Stimulated activated CD8-positive, alpha-beta memory T cell treated with anti-CD3 and anti-CD28 coated beads, Interleukin-4, amount 100 ng/mL, for 24 hours (primary cell): Measurements from ENCODE around the gene NDUFA7.
A peak's percentile ranks its signal among the peaks of the same experiment; 100 is the strongest.
"Not testable (repeated sequence)": the region's sequence is repeated elsewhere in the genome, so short reads cannot be mapped to it uniquely, and the experiment has no call there.

Experiments
- DNase-seq: peaks from one replicate; pipeline ENCODE4 v3.0.0-alpha.2; 2020; ENCODE audit warnings: low read depth

Gene NDUFA7

GRCh38 chr19:8321067-8321985, at the start of gene NDUFA7, which contains the start of gene RPS28:
TSS of gene NDUFA7 (minus strand) at chr19:8321375. CDS start at chr19:8321358, 17 bp downstream.
TSS of gene RPS28 (plus strand) at chr19:8321496. CDS start at chr19:8321531, 35 bp downstream.
- peak; percentile 91 for DNase-seq

GRCh38 chr19:8370176-8371010, 49.2 kb upstream of the NDUFA7 start:
- no peak for DNase-seq

GRCh38 chr19:8367327-8368001, 46.3 kb upstream of the NDUFA7 start:
- DNase-seq = no peak

- no peak for DNase-seq
These were observed 45.8 kb upstream of the NDUFA7 start for GRCh38 chr19:8366961-8367326.

- DNase-seq = no peak
These were observed 45.0 kb upstream of the NDUFA7 start for GRCh38 chr19:8366121-8366581.

GRCh38 chr19:8363803-8364771, 42.9 kb upstream of the NDUFA7 start, which contains the start of gene ANGPTL4:
TSS of gene ANGPTL4 (plus strand) at chr19:8364155. CDS start at chr19:8364322, 167 bp downstream.
- peak; percentile 49 for DNase-seq

- no peak for DNase-seq
These were observed 41.0 kb upstream of the NDUFA7 start for GRCh38 chr19:8361921-8362793.

- DNase-seq = no peak
These were observed 39.0 kb upstream of the NDUFA7 start for GRCh38 chr19:8360196-8360595.

GRCh38 chr19:8358948-8359347, 37.8 kb upstream of the NDUFA7 start:
- no peak for DNase-seq

- DNase-seq = no peak
These were observed 35.9 kb upstream of the NDUFA7 start for GRCh38 chr19:8357007-8357521.

- DNase-seq = no peak
These were observed 34.6 kb upstream of the NDUFA7 start for GRCh38 chr19:8355631-8356402.

- DNase-seq = not testable (repeated sequence)
These were observed 31.7 kb upstream of the NDUFA7 start for GRCh38 chr19:8352845-8353244.

- DNase-seq = no peak
These were observed 31.1 kb upstream of the NDUFA7 start for GRCh38 chr19:8352134-8352827.

- not testable (repeated sequence) for DNase-seq
These were observed 28.6 kb upstream of the NDUFA7 start for GRCh38 chr19:8349629-8350372.

GRCh38 chr19:8343483-8343844, 22.3 kb upstream of the NDUFA7 start:
- no peak for DNase-seq

GRCh38 chr19:8342684-8343482, 21.7 kb upstream of the NDUFA7 start, which contains the start of gene KANK3:
TSS of gene KANK3 (minus strand) at chr19:8343262. CDS start at chr19:8337828, 5,434 bp downstream.
- DNase-seq = peak; percentile 94

GRCh38 chr19:8342316-8342683, 21.1 kb upstream of the NDUFA7 start:
- no peak for DNase-seq
